Occipital lobe (tissue), 2 donors: ENCODE data around the gene THBD. TPM values are rescaled to one million over a fixed set of nuclear protein-coding genes. Genes with fewer than 3 reads are reported as not detected.

Source experiments
- DNase-seq: peaks from one replicate; lab custom pipeline; 2025; lab: John Stamatoyannopoulos, UW
- total RNA-seq: library from RNA; depleted of rRNA; stranded (reverse); fragments of >200 nt; gene quantifications from one replicate; pipeline ENCODE4 v1.2.3, GENCODE V29; 2014

The THBD gene
- total RNA-seq, 1 donor from 2014 or later: 0.94 TPM

- DNase-seq: no peak
These were observed 38.3 kb downstream of the THBD start for GRCh38 chr20:23011008-23011721.

GRCh38 chr20:23010096-23010495 is 39.4 kb downstream of the THBD start:
- DNase-seq: no peak

- DNase-seq: no peak
These were observed 39.8 kb downstream of the THBD start for GRCh38 chr20:23009636-23010035.

GRCh38 chr20:23008667-23009066 is 40.8 kb downstream of the THBD start:
- no peak for DNase-seq

- DNase-seq: no peak
These were observed 41.4 kb downstream of the THBD start for GRCh38 chr20:23007886-23008655.

GRCh38 chr20:23007462-23007861 is 42.0 kb downstream of the THBD start:
- no peak for DNase-seq

GRCh38 chr20:23005776-23006175 is 43.7 kb downstream of the THBD start:
- DNase-seq: no peak

GRCh38 chr20:23003881-23004460 is 45.5 kb downstream of the THBD start:
- no peak for DNase-seq

GRCh38 chr20:23003077-23003635 is 46.3 kb downstream of the THBD start:
- no peak for DNase-seq

GRCh38 chr20:23002276-23002675 is 47.2 kb downstream of the THBD start:
- DNase-seq: no peak

GRCh38 chr20:23000232-23000947 is 49.1 kb downstream of the THBD start:
- DNase-seq: no peak

GRCh38 chr20:22999756-23000155 is 49.7 kb downstream of the THBD start:
- DNase-seq: no peak

GRCh38 chr20:22998476-22998875 is 51.0 kb downstream of the THBD start:
- DNase-seq: no peak

GRCh38 chr20:22995923-22996322 is 53.5 kb downstream of the THBD start:
- DNase-seq: no peak

Other genes starting within 250 kb of the THBD start
- gene SSTR4, start 14.4 kb downstream of the THBD start, total RNA-seq: not detected
- 13.6 TPM for gene CD93, start 36.7 kb upstream of the THBD start, total RNA-seq